ENCODE results near the gene EXOC1. TPM values are rescaled to one million over a fixed set of nuclear protein-coding genes. Genes with fewer than 3 reads are reported as not detected.
A peak's percentile ranks its signal among the peaks of the same experiment; 100 is the strongest.

Gene EXOC1
- total and polyA plus RNA-seq, 2 of the 4 experiments (the other 2 are of a cell fraction): 19.9 to 49.5 TPM

DNA sequence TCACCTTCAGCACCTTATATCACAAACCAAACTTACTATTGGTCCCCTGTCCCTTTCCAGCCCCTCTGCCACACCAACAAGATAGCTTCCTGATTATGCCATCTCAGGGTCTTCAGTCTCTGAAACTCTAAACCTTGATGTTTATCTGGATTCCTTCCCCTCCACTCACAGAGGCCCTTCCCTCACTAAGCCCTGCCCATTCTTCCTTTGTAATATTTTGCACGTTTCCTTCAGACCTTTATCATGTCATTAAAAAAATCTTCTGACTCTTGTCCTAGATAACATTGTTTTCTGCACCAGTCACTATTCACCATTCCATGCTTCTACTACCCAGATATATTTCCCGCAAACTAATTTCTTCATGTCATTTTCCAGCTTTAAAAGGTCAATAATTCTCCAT, 77.6 kb downstream of the EXOC1 start:
- POLR2A ChIA-PET (ENCODE audit: unreplicated experiment): no interaction called here
- Histone ChIP-seq H3K23ac (ENCODE audit: low read depth, low read length) (no peak overlapping the region; the same call in 1 of the 2 replicates), H3K36me3 (ENCODE audit: control insufficient read depth, insufficient read depth, low read length) (no peaks in the 10 kb centered on the region), H3K9me3 (ENCODE audit: control insufficient read depth, insufficient read depth, low read length) (no peaks in the 10 kb centered on the region), H3K56ac (ENCODE audit: extremely low read depth, insufficient read depth, low read length) (no peak overlapping the region), H3K4me2 (ENCODE audit: low read depth, low read length) (no peak overlapping the region), H4K91ac (ENCODE audit: insufficient read depth, low read depth, low read length) (peak overlapping the region; percentile 70; the same call in 1 of the 2 replicates), H2AFZ (replicated peaks; ENCODE audit: low read length, poor library complexity) (peak overlapping the region; percentile 66), H2AK9ac (replicated peaks; ENCODE audit: low read depth, low read length, poor library complexity) (no peak overlapping the region), H3K4me3 (ENCODE audit: insufficient read depth, low read depth, low read length) (no peak overlapping the region), H2BK120ac (ENCODE audit: low read depth, low read length) (peak overlapping the region; percentile 86), H2BK20ac (ENCODE audit: low read depth, low read length) (peak overlapping the region; percentile 71), H3K4ac (ENCODE audit: low read depth, low read length) (peak overlapping the region; percentile 55; the same call in 1 of the 2 replicates), H2BK5ac (ENCODE audit: low read depth, low read length, poor library complexity, severe bottlenecking) (no peak overlapping the region), H3K14ac (replicated peaks; ENCODE audit: low read depth, low read length) (peak overlapping the region; percentile 32; the same call in 1 of the 2 replicates), H3K9me1 (ENCODE audit: insufficient read depth, low read length) (peaks cover 11% of the 10 kb centered on the region; the same call in 1 of the 2 replicates), H3K27me3 (ENCODE audit: control insufficient read depth, insufficient read depth, low read length) (no peaks in the 10 kb centered on the region), H3K18ac (ENCODE audit: low read depth, low read length) (peak overlapping the region; percentile 90), H3K4me1 (ENCODE audit: control insufficient read depth, insufficient read depth, low read length) (peaks cover 8% of the 10 kb centered on the region), H3K27ac (ENCODE audit: insufficient read depth, low read length) (peak overlapping the region; percentile 62; the same call in 1 of the 2 replicates), H4K8ac (ENCODE audit: low read depth in 2 of 2, low read length in 2 of 2) (peak overlapping the region in 1 of 2 experiments; percentile 86; a peak in 1 of 4 replicates), H4K5ac (ENCODE audit: low read depth, low read length) (peak overlapping the region; percentile 80), H3K9ac (ENCODE audit: low read depth, low read length) (no peak overlapping the region), H3K79me1 (ENCODE audit: low read depth in 1 of 2, low read length in 2 of 2) (no peaks in the 10 kb centered on the region), H2AK5ac (ENCODE audit: low read depth, low read length) (no peak overlapping the region), H4K20me1 (ENCODE audit: insufficient read depth, low read length) (no peaks in the 10 kb centered on the region), H2BK15ac (ENCODE audit: low read depth, low read length) (peak overlapping the region; percentile 79; the same call in 1 of the 3 replicates)
- ATAC-seq (ENCODE audit: low read depth) (no peak; the same call in none of the 2 replicates), DNase-seq (no peak)
- intact Hi-C loops (cut with micrococcal nuclease) (no loop called here), dilution Hi-C loops (cut with HindIII; ENCODE audit: low sequenced_read_pairs, unreplicated experiment) (no loop called here), in situ Hi-C loops (cut with MboI; ENCODE audit: low sequenced_read_pairs) (no loop called here)
- TF ChIP-seq, protein P1, sequence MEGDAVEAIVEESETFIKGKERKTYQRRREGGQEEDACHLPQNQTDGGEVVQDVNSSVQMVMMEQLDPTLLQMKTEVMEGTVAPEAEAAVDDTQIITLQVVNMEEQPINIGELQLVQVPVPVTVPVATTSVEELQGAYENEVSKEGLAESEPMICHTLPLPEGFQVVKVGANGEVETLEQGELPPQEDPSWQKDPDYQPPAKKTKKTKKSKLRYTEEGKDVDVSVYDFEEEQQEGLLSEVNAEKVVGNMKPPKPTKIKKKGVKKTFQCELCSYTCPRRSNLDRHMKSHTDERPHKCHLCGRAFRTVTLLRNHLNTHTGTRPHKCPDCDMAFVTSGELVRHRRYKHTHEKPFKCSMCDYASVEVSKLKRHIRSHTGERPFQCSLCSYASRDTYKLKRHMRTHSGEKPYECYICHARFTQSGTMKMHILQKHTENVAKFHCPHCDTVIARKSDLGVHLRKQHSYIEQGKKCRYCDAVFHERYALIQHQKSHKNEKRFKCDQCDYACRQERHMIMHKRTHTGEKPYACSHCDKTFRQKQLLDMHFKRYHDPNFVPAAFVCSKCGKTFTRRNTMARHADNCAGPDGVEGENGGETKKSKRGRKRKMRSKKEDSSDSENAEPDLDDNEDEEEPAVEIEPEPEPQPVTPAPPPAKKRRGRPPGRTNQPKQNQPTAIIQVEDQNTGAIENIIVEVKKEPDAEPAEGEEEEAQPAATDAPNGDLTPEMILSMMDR (conservative IDR thresholded peaks at IDR 0.05; ENCODE audit: low read depth, low read length): no peak
- no peak for TF ChIP-seq MAFK (IDR thresholded peaks at IDR 0.05; ENCODE audit: low read depth, low read length)
- no peak for TF ChIP-seq POLR2A (IDR thresholded peaks at IDR 0.05; ENCODE audit: low read depth, low read length)
- TF ChIP-seq FOS (IDR thresholded peaks at IDR 0.05; ENCODE audit: low read depth, low read length): no peak
- no peak for TF ChIP-seq MAZ (IDR thresholded peaks at IDR 0.05; ENCODE audit: borderline replicate concordance, low read depth, low read length)
- TF ChIP-seq, protein P2, sequence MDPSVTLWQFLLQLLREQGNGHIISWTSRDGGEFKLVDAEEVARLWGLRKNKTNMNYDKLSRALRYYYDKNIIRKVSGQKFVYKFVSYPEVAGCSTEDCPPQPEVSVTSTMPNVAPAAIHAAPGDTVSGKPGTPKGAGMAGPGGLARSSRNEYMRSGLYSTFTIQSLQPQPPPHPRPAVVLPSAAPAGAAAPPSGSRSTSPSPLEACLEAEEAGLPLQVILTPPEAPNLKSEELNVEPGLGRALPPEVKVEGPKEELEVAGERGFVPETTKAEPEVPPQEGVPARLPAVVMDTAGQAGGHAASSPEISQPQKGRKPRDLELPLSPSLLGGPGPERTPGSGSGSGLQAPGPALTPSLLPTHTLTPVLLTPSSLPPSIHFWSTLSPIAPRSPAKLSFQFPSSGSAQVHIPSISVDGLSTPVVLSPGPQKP (IDR thresholded peaks at IDR 0.05; ENCODE audit: borderline replicate concordance, low read depth, low read length): no peak
- no peak for TF ChIP-seq CEBPB (IDR thresholded peaks at IDR 0.05; ENCODE audit: low read depth, low read length)
- TF ChIP-seq CHD1 (IDR thresholded peaks at IDR 0.05; ENCODE audit: low read depth, low read length): no peak
- TF ChIP-seq NFE2L2 (IDR thresholded peaks at IDR 0.05; ENCODE audit: low read depth, low read length): no peak
- TF ChIP-seq RFX5 (IDR thresholded peaks at IDR 0.05; ENCODE audit: low read depth, low read length): no peak
- TF ChIP-seq MXI1 (IDR thresholded peaks at IDR 0.05; ENCODE audit: borderline replicate concordance, low read depth, low read length): no peak
- TF ChIP-seq SMC3 (IDR thresholded peaks at IDR 0.05; ENCODE audit: low read depth, low read length): no peak
- TF ChIP-seq RAD21 (IDR thresholded peaks at IDR 0.05; ENCODE audit: low read length): no peak
- WGBS, 2 experiments (ENCODE audit: extremely low coverage in 2 of 2, insufficient read length in 1 of 2): 25% methylated on average over 1 of the region's 2 CpGs; no CpG with 5 or more reads in 1 of the 2 experiments
- CTCF ChIA-PET: interaction anchor here (0.7 to 1.0 kb wide), 2 partner anchors 17 to 898 kb away, joined by 3 read pairs; no protein-coding TSS in a partner anchor
- no TSS peak for BruUV-seq (replicated peaks)
